ENCODE data around the gene FCSK.
A peak's percentile ranks its signal among the peaks of the same experiment; 100 is the strongest.

FCSK gene

GRCh38 chr16:70432723-70433457 is 21.5 kb upstream of the FCSK start:
- TF ChIP-seq ZBTB7A (IDR thresholded peaks at IDR 0.05; ENCODE audit: low read depth) (no peak), TEAD4 (IDR thresholded peaks at IDR 0.05) (no peak), RAD21 (IDR thresholded peaks at IDR 0.05; ENCODE audit: low read depth) (no peak), MAX (IDR thresholded peaks at IDR 0.05) (no peak), FOXM1 (IDR thresholded peaks at IDR 0.05; ENCODE audit: borderline replicate concordance, low read depth) (no peak), NFIC (IDR thresholded peaks at IDR 0.05) (no peak), TAF1 (IDR thresholded peaks at IDR 0.05; ENCODE audit: low read depth) (no peak), EP300 (IDR thresholded peaks at IDR 0.05; ENCODE audit: borderline replicate concordance) (no peak), REST (IDR thresholded peaks at IDR 0.05; ENCODE audit: low read depth) (no peak), EGR1 (IDR thresholded peaks at IDR 0.05) (no peak)

GRCh38 chr16:70433458-70434103 is 20.8 kb upstream of the FCSK start:
- TF ChIP-seq YY1 (IDR thresholded peaks at IDR 0.05; ENCODE audit: low read depth) (no peak), NFIC (IDR thresholded peaks at IDR 0.05) (no peak), REST (IDR thresholded peaks at IDR 0.05; ENCODE audit: low read depth) (no peak)

GRCh38 chr16:70434484-70435260 is 19.7 kb upstream of the FCSK start:
- no peak for TF ChIP-seq YY1 (IDR thresholded peaks at IDR 0.05; ENCODE audit: low read depth)

GRCh38 chr16:70437017-70437581 is 17.3 kb upstream of the FCSK start:
- TF ChIP-seq RAD21 (IDR thresholded peaks at IDR 0.05; ENCODE audit: low read depth) = no peak
- TF ChIP-seq ZBTB7A (IDR thresholded peaks at IDR 0.05; ENCODE audit: low read depth) = 0 out of 2 replicates have a peak, but pooled peaks have one; percentile 24
- no peak for TF ChIP-seq CEBPB (IDR thresholded peaks at IDR 0.05)
- no peak for TF ChIP-seq TEAD4 (IDR thresholded peaks at IDR 0.05)
- TF ChIP-seq EGR1 (IDR thresholded peaks at IDR 0.05) = peak; percentile 80
- TF ChIP-seq EP300 (IDR thresholded peaks at IDR 0.05; ENCODE audit: borderline replicate concordance) = no peak
- no peak for TF ChIP-seq REST (IDR thresholded peaks at IDR 0.05; ENCODE audit: low read depth)
- TF ChIP-seq TAF1 (IDR thresholded peaks at IDR 0.05; ENCODE audit: low read depth) = no peak
- TF ChIP-seq CREB1 (IDR thresholded peaks at IDR 0.05; ENCODE audit: low read depth) = no peak
- TF ChIP-seq FOXM1 (IDR thresholded peaks at IDR 0.05; ENCODE audit: borderline replicate concordance, low read depth) = no peak
- TF ChIP-seq USF1 (IDR thresholded peaks at IDR 0.05) = no peak
- TF ChIP-seq TCF12 (IDR thresholded peaks at IDR 0.05; ENCODE audit: low read depth) = peak; percentile 32; the same call in 1 of the 2 replicates
- no peak for TF ChIP-seq YY1 (IDR thresholded peaks at IDR 0.05; ENCODE audit: low read depth)
- TF ChIP-seq MAX (IDR thresholded peaks at IDR 0.05) = 0 out of 2 replicates have a peak, but pooled peaks have one; percentile 18
- no peak for TF ChIP-seq NFIC (IDR thresholded peaks at IDR 0.05)
